GM20000 (cell line): ENCODE data around the gene RABL2A.
"Not testable (repeated sequence)": the region's sequence is repeated elsewhere in the genome, so short reads cannot be mapped to it uniquely, and the experiment has no call there.

Experiments used
- DNase-seq: peaks from one replicate; pipeline ENCODE4 v3.0.0; 2012; ENCODE audit warnings: low spot score
- TF ChIP-seq, protein P1 (sequence below): IDR thresholded peaks from 2 replicates; pipeline ENCODE4 v1.5.1; 2012; ENCODE audit warnings: mild to moderate bottlenecking, control low read depth; ENCODE audit errors: extremely low read depth, missing control alignments

Gene RABL2A

DNA sequence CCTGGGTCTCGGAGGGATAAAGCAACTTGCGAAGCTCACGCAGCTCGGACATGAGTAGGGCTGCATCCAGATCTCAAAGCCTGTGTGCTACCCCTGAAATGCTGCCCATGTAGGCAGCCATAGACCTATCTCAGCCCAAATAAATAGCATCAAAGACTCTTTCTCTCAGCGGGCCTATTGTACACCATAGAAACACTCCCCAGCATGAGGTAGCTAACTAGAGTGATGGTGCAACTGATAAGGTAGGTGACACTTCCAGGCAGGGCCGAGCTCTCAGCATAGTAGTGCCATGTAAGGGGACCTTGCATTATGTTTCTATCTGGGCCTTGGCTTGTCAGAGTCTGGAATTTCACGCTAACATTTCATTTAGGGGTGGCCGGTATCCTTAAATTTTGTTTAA lies 52.4 kb downstream of the RABL2A start:
- TF ChIP-seq, protein P1, sequence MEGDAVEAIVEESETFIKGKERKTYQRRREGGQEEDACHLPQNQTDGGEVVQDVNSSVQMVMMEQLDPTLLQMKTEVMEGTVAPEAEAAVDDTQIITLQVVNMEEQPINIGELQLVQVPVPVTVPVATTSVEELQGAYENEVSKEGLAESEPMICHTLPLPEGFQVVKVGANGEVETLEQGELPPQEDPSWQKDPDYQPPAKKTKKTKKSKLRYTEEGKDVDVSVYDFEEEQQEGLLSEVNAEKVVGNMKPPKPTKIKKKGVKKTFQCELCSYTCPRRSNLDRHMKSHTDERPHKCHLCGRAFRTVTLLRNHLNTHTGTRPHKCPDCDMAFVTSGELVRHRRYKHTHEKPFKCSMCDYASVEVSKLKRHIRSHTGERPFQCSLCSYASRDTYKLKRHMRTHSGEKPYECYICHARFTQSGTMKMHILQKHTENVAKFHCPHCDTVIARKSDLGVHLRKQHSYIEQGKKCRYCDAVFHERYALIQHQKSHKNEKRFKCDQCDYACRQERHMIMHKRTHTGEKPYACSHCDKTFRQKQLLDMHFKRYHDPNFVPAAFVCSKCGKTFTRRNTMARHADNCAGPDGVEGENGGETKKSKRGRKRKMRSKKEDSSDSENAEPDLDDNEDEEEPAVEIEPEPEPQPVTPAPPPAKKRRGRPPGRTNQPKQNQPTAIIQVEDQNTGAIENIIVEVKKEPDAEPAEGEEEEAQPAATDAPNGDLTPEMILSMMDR: no peak
- no peak for DNase-seq

DNA sequence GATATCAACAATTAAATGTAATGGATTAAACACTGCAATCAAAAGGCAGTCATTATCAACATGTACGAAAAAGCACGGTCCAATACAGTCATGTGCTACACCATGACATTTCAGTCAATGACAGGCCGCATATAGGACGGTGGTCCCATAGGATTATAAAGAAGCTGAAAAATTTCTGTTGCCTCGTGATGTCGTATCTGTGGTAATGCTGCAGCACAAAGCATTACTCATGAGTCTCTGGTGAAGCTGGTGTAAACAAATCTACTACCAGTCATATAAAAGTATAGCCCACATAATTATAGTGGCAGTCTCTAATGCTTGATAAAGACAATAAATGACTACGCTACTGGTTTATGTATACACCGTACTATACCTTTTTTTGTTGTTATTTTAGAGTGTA lies 58.4 kb downstream of the RABL2A start:
- no peak for DNase-seq
- TF ChIP-seq, protein P1: no peak

DNA sequence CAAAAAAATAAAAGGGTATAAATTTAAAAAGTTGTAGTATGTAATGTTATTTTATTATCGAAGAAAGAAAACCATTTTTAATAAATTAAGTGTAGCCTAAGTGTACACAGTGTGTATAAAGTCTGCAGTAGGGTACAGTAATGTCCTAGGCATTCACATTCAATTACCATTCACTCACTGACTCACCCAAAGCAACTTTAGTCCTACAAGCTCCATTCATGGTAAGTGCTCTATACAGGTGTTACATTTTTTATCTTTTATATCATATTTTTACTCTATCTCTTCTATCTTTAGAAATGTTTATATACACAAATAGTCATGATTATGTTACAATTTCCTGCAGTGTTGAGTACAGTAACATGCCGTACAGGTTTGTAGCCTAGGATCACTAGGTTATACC lies 59.5 kb downstream of the RABL2A start:
- TF ChIP-seq, protein P1: no peak
- DNase-seq: no peak

DNA sequence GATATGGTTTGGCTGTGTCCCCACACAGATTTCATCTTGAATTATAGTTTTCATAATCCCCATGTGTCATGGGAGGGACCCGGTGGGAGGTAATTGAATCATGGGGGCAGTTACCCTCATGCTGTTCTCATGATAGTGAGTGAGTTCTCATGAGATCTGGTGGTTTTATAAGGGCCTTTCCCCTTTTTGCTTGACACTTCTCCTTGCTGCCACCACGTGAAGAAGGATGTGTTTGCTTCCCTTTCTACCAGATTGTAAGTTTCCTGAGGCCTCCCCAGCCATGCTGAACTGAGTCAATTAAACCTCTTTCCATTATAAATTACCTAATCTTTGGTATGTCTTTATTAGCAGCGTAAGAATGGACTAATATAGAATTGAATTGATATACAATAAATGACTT lies 63.8 kb downstream of the RABL2A start:
- DNase-seq: not testable (repeated sequence)
